A549 (cell line): ENCODE measurements around the gene SUGP1. TPM values are rescaled to one million over a fixed set of nuclear protein-coding genes. Genes with fewer than 3 reads are reported as not detected.

ENCODE experiments used
- ATAC-seq, 2 experiments: fragments of 200-7000 bp in 1 of 2; fragments of >200 bp in 1 of 2; cut with Nextera tagmentation in 1 of 2; cut with Tn5 transposase in 1 of 2; 3 replicates each; pipeline versions ENCODE4 v1.8.0 to v1.9.1; 2018 to 2020; ENCODE audit warnings: mild to moderate bottlenecking in 1 of 2, moderate library complexity in 1 of 2
- CTCF ChIA-PET: fragments of 300-600 bp; sonication (Branson Sonifier 250); formaldehyde crosslinking; extraction: SDS; loops from one replicate; lab custom pipeline; 2021; ENCODE audit warnings: antibody characterized with exemption, inconsistent platforms; lab: Yijun Ruan, JAX
- POLR2A ChIA-PET: fragments of 350-600 bp; formaldehyde crosslinking; extraction: SDS; loops from one replicate; lab custom pipeline; 2021; ENCODE audit warnings: antibody characterized with exemption, inconsistent platforms; lab: Yijun Ruan, JAX
- DNase-seq, 2 experiments: peaks; one replicate each; pipeline versions ENCODE4 v3.0.0 to v3.0.0-alpha.2; 2011 to 2016; ENCODE audit warnings: low read depth in 1 of 2, low spot score in 1 of 2
- FAIRE-seq: peaks from 2 replicates; lab custom pipeline; 2011; peaks lifted over from hg19 to GRCh38; lab: Jason Lieb, UNC
- H3K27ac ChIP-seq, 2 experiments: fragments of >200 bp; sonication (Bioruptor Twin); formaldehyde crosslinking; 3 replicates each; pipeline ENCODE4 v1.5.1; 2016 to 2017
- H3K4me1 ChIP-seq: fragments of >200 bp; sonication (Bioruptor Twin); formaldehyde crosslinking; 3 replicates; pipeline ENCODE4 v1.6.1; 2016
- H3K4me2 ChIP-seq: fragments of >200 bp; sonication (Bioruptor Twin); formaldehyde crosslinking; 3 replicates; pipeline ENCODE4 v1.6.1; 2016
- H3K4me3 ChIP-seq: fragments of >200 bp; sonication (Bioruptor Twin); formaldehyde crosslinking; 3 replicates; pipeline ENCODE4 v1.5.1; 2016
- H3K9me3 ChIP-seq: fragments of >200 bp; sonication (Bioruptor Twin); formaldehyde crosslinking; 3 replicates; pipeline ENCODE4 v1.6.1; 2016
- CBX2 ChIP-seq: fragments of 200-600 bp; sonication (generic); IDR thresholded peaks from 2 replicates; pipeline ENCODE4 v1.6.1; 2016; ENCODE audit warnings: low read depth, mild to moderate bottlenecking, borderline replicate concordance
- EHF ChIP-seq: fragments of 250-450 bp; sonication (Bioruptor Pico); IDR thresholded peaks from 2 replicates; pipeline ENCODE4 v1.5.0; 2020; ENCODE audit warnings: mild to moderate bottlenecking
- ESRRA ChIP-seq: fragments of 150-350 bp; IDR thresholded peaks from 2 replicates; pipeline ENCODE4 v1.6.1; 2014; ENCODE audit warnings: mild to moderate bottlenecking, low read length, borderline replicate concordance
- FOSL2 ChIP-seq, 2 experiments: fragments of 450-650 bp in 1 of 2; fragments of >200 bp in 1 of 2; sonication (Bioruptor Twin) in 1 of 2; formaldehyde crosslinking; IDR thresholded peaks; 2 replicates each; pipeline versions ENCODE4 v1.5.0 to v1.6.1; 2016 to 2020; ENCODE audit warnings: mild to moderate bottlenecking in 1 of 2, moderate library complexity in 1 of 2
- HOXB5 ChIP-seq: fragments of 250-450 bp; sonication (Bioruptor Pico); IDR thresholded peaks from 2 replicates; pipeline ENCODE4 v1.5.0; 2020; ENCODE audit warnings: mild to moderate bottlenecking, moderate library complexity
- JUNB ChIP-seq: fragments of >200 bp; sonication (Bioruptor Twin); formaldehyde crosslinking; IDR thresholded peaks from 2 replicates; pipeline ENCODE4 v1.6.1; 2016
- NFE2L2 ChIP-seq: fragments of 150-350 bp; conservative IDR thresholded peaks from 2 replicates; pipeline ENCODE4 v1.6.1; 2014; ENCODE audit warnings: low read length
- NPAS2 ChIP-seq: fragments of 250-450 bp; sonication (Bioruptor Pico); IDR thresholded peaks from 2 replicates; pipeline ENCODE4 v1.8.0; 2022; ENCODE audit warnings: mild to moderate bottlenecking, moderate library complexity, borderline replicate concordance
- PHF8 ChIP-seq: fragments of 200-600 bp; sonication (generic); IDR thresholded peaks from 2 replicates; pipeline ENCODE4 v1.6.1; 2016; ENCODE audit warnings: low read depth, mild to moderate bottlenecking, antibody characterized with exemption, moderate library complexity, borderline replicate concordance
- RARB ChIP-seq: fragments of 250-450 bp; sonication (Bioruptor Pico); IDR thresholded peaks from 2 replicates; pipeline ENCODE4 v1.8.0; 2021; ENCODE audit warnings: mild to moderate bottlenecking, moderate library complexity
- RCOR1 ChIP-seq: fragments of 150-350 bp; IDR thresholded peaks from 2 replicates; pipeline ENCODE4 v1.6.1; 2014; ENCODE audit warnings: antibody characterized with exemption, low read length, low read depth
- SREBF2 ChIP-seq: fragments of 450-650 bp; IDR thresholded peaks from 2 replicates; pipeline ENCODE4 v1.6.1; 2014; ENCODE audit warnings: mild to moderate bottlenecking, moderate library complexity
- TFCP2L1 ChIP-seq: fragments of 250-450 bp; sonication (Bioruptor Pico); IDR thresholded peaks from 2 replicates; pipeline ENCODE4 v1.5.0; 2021; ENCODE audit warnings: mild to moderate bottlenecking
- ZNF302 ChIP-seq: fragments of 250-450 bp; sonication (Bioruptor Pico); IDR thresholded peaks from 2 replicates; pipeline ENCODE4 v1.9.0; 2021; ENCODE audit warnings: inconsistent platforms, mild to moderate bottlenecking, moderate library complexity
- WGBS: methylation state at CpG from one replicate; pipeline ENCODE4 v1.1.6; 2017; ENCODE audit errors: missing lambda C conversion rate; 5-methylcytosine and 5-hydroxymethylcytosine counted together
- polyA plus RNA-seq, 4 experiments: library from polyadenylated mRNA; depleted of rRNA in 3 of 4; stranded (reverse); fragments of >200 nt; fragmentation: RNase III in 1 of 4; extraction: RNeasy Plus Mini Kit Qiagen cat#74134 plus additional on column Dnase treatment in 1 of 4; gene quantifications; 2 replicates in 3 of 4; 3 replicates in 1 of 4; pipeline ENCODE4 v1.2.3, GENCODE V29; 2011 to 2017
- TF ChIP-seq, protein P1 (sequence below): IDR thresholded peaks from 2 replicates; pipeline ENCODE4 v1.6.1; 2012
- TF ChIP-seq, protein P2 (sequence below): IDR thresholded peaks from 2 replicates; pipeline ENCODE4 v1.6.1; 2012
- TF ChIP-seq, protein P3 (sequence below): fragments of 450-650 bp; IDR thresholded peaks from 2 replicates; pipeline ENCODE4 v1.6.1; 2014; ENCODE audit warnings: antibody characterized with exemption
- TF ChIP-seq, protein P4 (sequence below): fragments of >200 bp; sonication (Bioruptor Twin); formaldehyde crosslinking; IDR thresholded peaks from 3 replicates; pipeline ENCODE4 v1.5.1; 2016
- TF ChIP-seq, protein P5 (sequence below): fragments of 250-450 bp; sonication (Bioruptor Pico); IDR thresholded peaks from 2 replicates; pipeline ENCODE4 v1.5.0; 2020; ENCODE audit warnings: low read depth, mild to moderate bottlenecking, moderate library complexity
- TF ChIP-seq, protein P6 (sequence below): fragments of >200 bp; sonication (Bioruptor Twin); formaldehyde crosslinking; IDR thresholded peaks from 3 replicates; pipeline ENCODE4 v1.6.1; 2016
- TF ChIP-seq, protein P7 (sequence below): fragments of 250-450 bp; sonication (Bioruptor Pico); IDR thresholded peaks from 2 replicates; pipeline ENCODE4 v1.5.0; 2021; ENCODE audit warnings: mild to moderate bottlenecking, moderate library complexity, borderline replicate concordance

SUGP1 gene
- polyA plus RNA-seq, 2 of the 4 experiments (the other 2 are of a cell fraction) = 21.9 to 30.0 TPM

DNA sequence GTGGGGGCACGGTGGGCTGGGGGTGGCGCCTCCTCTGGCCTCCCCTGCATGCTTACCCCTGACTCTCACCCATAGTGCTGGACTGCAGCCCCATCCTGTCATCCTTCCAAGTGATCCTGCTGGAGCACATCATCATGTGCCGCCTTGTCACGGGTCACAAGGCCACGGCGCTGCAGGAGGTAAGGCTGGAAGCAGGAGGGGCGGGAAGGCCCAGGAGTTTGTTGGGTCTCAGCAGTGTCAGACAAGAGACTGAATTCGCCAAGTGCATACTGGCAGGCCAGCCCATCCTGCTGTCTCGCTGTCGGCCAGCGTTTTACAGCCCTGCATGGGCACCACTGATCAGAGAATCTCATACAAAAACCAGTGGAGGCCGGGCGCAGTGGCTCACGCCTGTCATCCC, 23.5 kb upstream of the SUGP1 start:
- no peak overlapping the region for H3K4me3 ChIP-seq
- FAIRE-seq (no peak), ATAC-seq (no peak), DNase-seq (no peak)
- H3K4me2 ChIP-seq = no peak overlapping the region
- CTCF ChIA-PET = interaction anchor here (0.9 to 3.0 kb wide), 10 partner anchors 8 to 190 kb away, joined by 3 to 30 read pairs (median 7); no protein-coding TSS in a partner anchor
- POLR2A ChIA-PET = no interaction called here
- H3K9me3 ChIP-seq = no peaks in the 10 kb centered on the region
- 93% methylated on average over 7 of the region's 14 CpGs for WGBS
- TF ChIP-seq JUNB (no peak), HOXB5 (CRISPR knock-in tag) (no peak), RARB (CRISPR knock-in tag) (no peak), RCOR1 (no peak), FOSL2 (IDR thresholded peaks at IDR 0.05) (no peak), FOSL2 (CRISPR knock-in tag; IDR thresholded peaks at IDR 0.05) (no peak), EHF (CRISPR knock-in tag) (no peak), TFCP2L1 (CRISPR knock-in tag) (no peak)
- TF ChIP-seq, protein P1, sequence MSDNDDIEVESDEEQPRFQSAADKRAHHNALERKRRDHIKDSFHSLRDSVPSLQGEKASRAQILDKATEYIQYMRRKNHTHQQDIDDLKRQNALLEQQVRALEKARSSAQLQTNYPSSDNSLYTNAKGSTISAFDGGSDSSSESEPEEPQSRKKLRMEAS = no peak
- TF ChIP-seq, protein P2, sequence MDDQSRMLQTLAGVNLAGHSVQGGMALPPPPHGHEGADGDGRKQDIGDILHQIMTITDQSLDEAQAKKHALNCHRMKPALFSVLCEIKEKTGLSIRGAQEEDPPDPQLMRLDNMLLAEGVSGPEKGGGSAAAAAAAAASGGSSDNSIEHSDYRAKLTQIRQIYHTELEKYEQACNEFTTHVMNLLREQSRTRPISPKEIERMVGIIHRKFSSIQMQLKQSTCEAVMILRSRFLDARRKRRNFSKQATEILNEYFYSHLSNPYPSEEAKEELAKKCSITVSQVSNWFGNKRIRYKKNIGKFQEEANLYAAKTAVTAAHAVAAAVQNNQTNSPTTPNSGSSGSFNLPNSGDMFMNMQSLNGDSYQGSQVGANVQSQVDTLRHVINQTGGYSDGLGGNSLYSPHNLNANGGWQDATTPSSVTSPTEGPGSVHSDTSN = no peak
- H3K27ac ChIP-seq = no peak overlapping the region
- no peaks in the 10 kb centered on the region for H3K4me1 ChIP-seq

DNA sequence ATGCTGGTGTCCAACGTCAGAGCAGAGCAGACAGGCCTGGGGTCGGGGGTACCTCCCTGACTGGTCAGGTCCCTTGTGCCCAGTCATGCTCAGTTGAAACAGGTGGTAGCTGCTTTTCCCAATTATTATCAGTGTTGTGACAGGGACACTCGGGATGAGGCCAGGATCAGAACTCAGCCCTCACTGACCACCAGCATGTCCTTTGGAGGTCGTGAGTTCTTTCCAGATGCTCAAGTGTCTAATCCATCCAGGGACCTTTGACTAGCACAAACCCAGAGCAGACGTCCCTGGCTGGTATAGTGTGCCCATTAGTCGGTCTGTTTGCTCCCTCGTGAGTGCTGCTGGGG, 22.7 kb upstream of the SUGP1 start:
- TF ChIP-seq, protein P3, sequence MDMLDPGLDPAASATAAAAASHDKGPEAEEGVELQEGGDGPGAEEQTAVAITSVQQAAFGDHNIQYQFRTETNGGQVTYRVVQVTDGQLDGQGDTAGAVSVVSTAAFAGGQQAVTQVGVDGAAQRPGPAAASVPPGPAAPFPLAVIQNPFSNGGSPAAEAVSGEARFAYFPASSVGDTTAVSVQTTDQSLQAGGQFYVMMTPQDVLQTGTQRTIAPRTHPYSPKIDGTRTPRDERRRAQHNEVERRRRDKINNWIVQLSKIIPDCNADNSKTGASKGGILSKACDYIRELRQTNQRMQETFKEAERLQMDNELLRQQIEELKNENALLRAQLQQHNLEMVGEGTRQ = no peak
- TF ChIP-seq TFCP2L1 (CRISPR knock-in tag) (no peak), ZNF302 (CRISPR knock-in tag) (no peak), RCOR1 (no peak), HOXB5 (CRISPR knock-in tag) (no peak), SREBF2 (no peak), NPAS2 (CRISPR knock-in tag) (no peak), NFE2L2 (no peak), CBX2 (no peak), PHF8 (no peak), ESRRA (no peak)
- TF ChIP-seq, protein P4, sequence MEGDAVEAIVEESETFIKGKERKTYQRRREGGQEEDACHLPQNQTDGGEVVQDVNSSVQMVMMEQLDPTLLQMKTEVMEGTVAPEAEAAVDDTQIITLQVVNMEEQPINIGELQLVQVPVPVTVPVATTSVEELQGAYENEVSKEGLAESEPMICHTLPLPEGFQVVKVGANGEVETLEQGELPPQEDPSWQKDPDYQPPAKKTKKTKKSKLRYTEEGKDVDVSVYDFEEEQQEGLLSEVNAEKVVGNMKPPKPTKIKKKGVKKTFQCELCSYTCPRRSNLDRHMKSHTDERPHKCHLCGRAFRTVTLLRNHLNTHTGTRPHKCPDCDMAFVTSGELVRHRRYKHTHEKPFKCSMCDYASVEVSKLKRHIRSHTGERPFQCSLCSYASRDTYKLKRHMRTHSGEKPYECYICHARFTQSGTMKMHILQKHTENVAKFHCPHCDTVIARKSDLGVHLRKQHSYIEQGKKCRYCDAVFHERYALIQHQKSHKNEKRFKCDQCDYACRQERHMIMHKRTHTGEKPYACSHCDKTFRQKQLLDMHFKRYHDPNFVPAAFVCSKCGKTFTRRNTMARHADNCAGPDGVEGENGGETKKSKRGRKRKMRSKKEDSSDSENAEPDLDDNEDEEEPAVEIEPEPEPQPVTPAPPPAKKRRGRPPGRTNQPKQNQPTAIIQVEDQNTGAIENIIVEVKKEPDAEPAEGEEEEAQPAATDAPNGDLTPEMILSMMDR = no peak
- TF ChIP-seq, protein P5, sequence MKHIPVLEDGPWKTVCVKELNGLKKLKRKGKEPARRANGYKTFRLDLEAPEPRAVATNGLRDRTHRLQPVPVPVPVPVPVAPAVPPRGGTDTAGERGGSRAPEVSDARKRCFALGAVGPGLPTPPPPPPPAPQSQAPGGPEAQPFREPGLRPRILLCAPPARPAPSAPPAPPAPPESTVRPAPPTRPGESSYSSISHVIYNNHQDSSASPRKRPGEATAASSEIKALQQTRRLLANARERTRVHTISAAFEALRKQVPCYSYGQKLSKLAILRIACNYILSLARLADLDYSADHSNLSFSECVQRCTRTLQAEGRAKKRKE = no peak
- TF ChIP-seq, protein P6, sequence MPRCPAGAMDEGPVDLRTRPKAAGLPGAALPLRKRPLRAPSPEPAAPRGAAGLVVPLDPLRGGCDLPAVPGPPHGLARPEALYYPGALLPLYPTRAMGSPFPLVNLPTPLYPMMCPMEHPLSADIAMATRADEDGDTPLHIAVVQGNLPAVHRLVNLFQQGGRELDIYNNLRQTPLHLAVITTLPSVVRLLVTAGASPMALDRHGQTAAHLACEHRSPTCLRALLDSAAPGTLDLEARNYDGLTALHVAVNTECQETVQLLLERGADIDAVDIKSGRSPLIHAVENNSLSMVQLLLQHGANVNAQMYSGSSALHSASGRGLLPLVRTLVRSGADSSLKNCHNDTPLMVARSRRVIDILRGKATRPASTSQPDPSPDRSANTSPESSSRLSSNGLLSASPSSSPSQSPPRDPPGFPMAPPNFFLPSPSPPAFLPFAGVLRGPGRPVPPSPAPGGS = no peak
- TF ChIP-seq, protein P7, sequence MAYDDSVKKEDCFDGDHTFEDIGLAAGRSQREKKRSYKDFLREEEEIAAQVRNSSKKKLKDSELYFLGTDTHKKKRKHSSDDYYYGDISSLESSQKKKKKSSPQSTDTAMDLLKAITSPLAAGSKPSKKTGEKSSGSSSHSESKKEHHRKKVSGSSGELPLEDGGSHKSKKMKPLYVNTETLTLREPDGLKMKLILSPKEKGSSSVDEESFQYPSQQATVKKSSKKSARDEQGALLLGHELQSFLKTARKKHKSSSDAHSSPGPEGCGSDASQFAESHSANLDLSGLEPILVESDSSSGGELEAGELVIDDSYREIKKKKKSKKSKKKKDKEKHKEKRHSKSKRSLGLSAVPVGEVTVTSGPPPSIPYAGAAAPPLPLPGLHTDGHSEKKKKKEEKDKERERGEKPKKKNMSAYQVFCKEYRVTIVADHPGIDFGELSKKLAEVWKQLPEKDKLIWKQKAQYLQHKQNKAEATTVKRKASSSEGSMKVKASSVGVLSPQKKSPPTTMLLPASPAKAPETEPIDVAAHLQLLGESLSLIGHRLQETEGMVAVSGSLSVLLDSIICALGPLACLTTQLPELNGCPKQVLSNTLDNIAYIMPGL (CRISPR knock-in tag) = no peak
- ATAC-seq = no peak
- POLR2A ChIA-PET = no interaction called here
- H3K9me3 ChIP-seq = no peaks in the 10 kb centered on the region
- no peak for FAIRE-seq
- no peak for DNase-seq
- no peak overlapping the region for H3K27ac ChIP-seq
- WGBS = no CpG with 5 or more reads among the region's 7 CpGs
- no peak overlapping the region for H3K4me2 ChIP-seq
- H3K4me3 ChIP-seq = no peak overlapping the region
- no peaks in the 10 kb centered on the region for H3K4me1 ChIP-seq
- CTCF ChIA-PET = interaction anchor here (0.6 to 3.0 kb wide), 31 partner anchors 9 to 200 kb away, joined by 3 to 30 read pairs (median 4); partner anchors contain the start of gene GATAD2A
